GM18520 (cell line): Measurements from ENCODE around the gene DGKE.

Source experiments
- ATAC-seq: cut with Tn5 transposase; IDR thresholded peaks from one replicate; pipeline ENCODE4 v1.9.1; 2021; ENCODE audit not compliant: unreplicated experiment

Gene DGKE

GRCh38 chr17:56913000-56913311 is 79.0 kb downstream of the DGKE start:
- no peak for ATAC-seq

DNA sequence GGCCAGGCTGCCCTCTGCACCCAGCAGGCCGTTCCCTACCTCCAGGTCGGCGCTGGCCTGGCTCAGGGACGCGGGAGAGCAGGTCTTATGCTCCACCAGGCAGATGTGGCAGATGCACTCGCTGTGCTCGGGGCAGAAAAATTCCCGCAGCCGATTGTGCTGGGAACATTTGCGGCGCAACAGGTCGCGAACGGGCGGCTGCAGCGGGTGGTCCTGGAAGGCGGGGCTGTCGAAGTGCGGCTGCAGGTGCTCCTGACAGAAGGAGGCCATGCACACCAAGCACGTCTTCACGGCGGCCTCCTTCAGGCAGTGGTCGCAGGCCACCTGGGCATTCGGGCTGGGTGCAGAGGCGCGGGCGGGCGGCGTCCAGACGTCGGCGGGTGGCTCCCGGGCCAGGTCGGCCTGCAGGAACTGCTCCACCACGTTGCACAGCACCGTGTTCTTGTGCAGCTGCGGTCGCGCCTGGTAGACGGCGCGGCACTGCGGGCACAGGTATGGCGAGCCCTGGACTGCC is 79.5 kb downstream of the DGKE start:
- peak; percentile 21 for ATAC-seq

DNA sequence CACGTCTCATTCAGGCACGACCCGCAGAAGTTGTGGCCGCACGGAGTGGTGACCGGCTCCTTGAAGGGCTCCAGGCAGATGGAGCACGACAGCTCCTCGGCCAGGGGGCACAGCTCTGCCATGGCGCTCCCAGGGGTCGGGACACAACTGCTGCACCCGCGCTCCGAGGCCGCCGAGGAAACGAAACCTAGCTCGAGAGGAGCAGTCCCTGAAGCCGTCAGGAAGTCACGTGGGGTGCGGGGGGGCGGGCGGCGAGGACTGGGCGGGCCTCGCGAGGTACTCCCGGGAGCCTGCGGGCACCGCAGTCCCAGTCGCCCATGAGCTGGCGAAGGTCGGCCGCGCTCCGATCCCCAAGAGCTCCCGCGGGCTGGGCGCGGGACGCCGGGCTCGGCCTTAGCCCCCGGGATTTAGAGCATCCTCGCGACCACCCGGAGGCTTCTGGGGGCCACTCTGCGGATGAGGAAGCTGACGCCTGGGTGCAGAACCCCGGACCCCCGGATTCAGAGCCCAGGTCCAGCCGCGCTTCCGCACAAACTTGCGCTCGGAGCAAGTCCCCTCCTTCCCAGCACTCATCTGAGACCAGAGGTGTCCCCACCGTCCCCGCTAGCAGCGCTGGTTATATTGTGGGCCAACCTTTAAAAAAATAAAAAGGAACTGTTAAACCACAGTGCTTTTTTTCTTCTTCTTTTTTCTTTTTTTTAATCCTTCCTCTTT is 80.1 kb downstream of the DGKE start, which contains the start of gene TRIM25:
Gene TRIM25 (minus strand): TSS at position 183 of the 714 bp plus-strand sequence. CDS start 61 bp downstream, at position 122.
- ATAC-seq: peak; percentile 45

GRCh38 chr17:56914581-56915273 is 80.8 kb downstream of the DGKE start:
- no peak for ATAC-seq

GRCh38 chr17:56917559-56918296 is 83.8 kb downstream of the DGKE start:
- no peak for ATAC-seq

- ATAC-seq: no peak
These were observed 85.0 kb downstream of the DGKE start for GRCh38 chr17:56918916-56919315.
